Breast epithelium (tissue), 4 donors: ENCODE data around the gene CTNND2. TPM values are rescaled to one million over a fixed set of nuclear protein-coding genes. Genes with fewer than 3 reads are reported as not detected.

Source experiments
- DNase-seq, 2 donors: peaks; one replicate each; pipeline ENCODE4 v3.0.0-alpha.2; 2019; ENCODE audit warnings: low spot score in 2 of 2
- H3K27ac ChIP-seq, 2 donors: fragments of 200-600 bp; sonication (generic) in 1 of 2; one replicate each; pipeline ENCODE4 v1.5.1; 2016 to 2019; ENCODE audit warnings: mild to moderate bottlenecking in 1 of 2
- H3K27me3 ChIP-seq, 2 donors: fragments of 200-600 bp; sonication (generic) in 1 of 2; one replicate each; pipeline versions ENCODE4 v1.5.1 to v1.6.0; 2017 to 2019; ENCODE audit warnings: control low read depth in 1 of 2, mild to moderate bottlenecking in 1 of 2
- H3K36me3 ChIP-seq: fragments of 200-600 bp; one replicate; pipeline ENCODE4 v1.5.1; 2019
- H3K4me1 ChIP-seq, 2 donors: fragments of 200-600 bp; sonication (generic); one replicate each; pipeline ENCODE4 v1.5.1; 2016 to 2019; ENCODE audit warnings: control low read depth in 1 of 2
- H3K4me3 ChIP-seq, 3 donors: fragments of 200-600 bp; sonication (generic); 1 replicate in 2 of 3; 2 replicates in 1 of 3; pipeline ENCODE4 v1.5.1; 2016 to 2019; ENCODE audit warnings: mild to moderate bottlenecking in 3 of 3, moderate library complexity in 2 of 3
- H3K9me3 ChIP-seq, 2 donors: fragments of 200-600 bp; sonication (generic) in 1 of 2; one replicate each; pipeline ENCODE4 v1.5.1; 2016 to 2019; ENCODE audit warnings: control low read depth in 1 of 2
- POLR2A ChIP-seq: fragments of 450-650 bp; IDR thresholded peaks from one replicate; pipeline ENCODE4 v1.6.1; 2016; ENCODE audit warnings: antibody characterized with exemption, mild to moderate bottlenecking, moderate library complexity
- POLR2AphosphoS5 ChIP-seq, 3 donors: sonication (generic); formaldehyde crosslinking; IDR thresholded peaks; one replicate each; pipeline ENCODE4 v1.6.1; 2017; ENCODE audit warnings: antibody characterized with exemption in 3 of 3
- intact Hi-C: fragments of 100-400 bp; cut with DNase I; formaldehyde crosslinking; loops from one replicate; pipeline ENCODE4 v1.15.1; 2023; ENCODE audit warnings: low total_unique reads
- total RNA-seq, 3 donors: library from RNA; depleted of rRNA; stranded (reverse); fragments of >200 nt; gene quantifications; one replicate each; pipeline ENCODE4 v1.1.0, GENCODE V29; 2016
- TF ChIP-seq, protein P1 (sequence below), 3 donors: fragments of 450-650 bp; IDR thresholded peaks; one replicate each; pipeline ENCODE4 v1.5.1; 2016 to 2017; ENCODE audit warnings: antibody characterized with exemption in 3 of 3, mild to moderate bottlenecking in 3 of 3, moderate library complexity in 3 of 3

Gene CTNND2
- total RNA-seq, 3 donors from 2014 or later, result 3.3 to 6.0 TPM; not detected in 1

DNA sequence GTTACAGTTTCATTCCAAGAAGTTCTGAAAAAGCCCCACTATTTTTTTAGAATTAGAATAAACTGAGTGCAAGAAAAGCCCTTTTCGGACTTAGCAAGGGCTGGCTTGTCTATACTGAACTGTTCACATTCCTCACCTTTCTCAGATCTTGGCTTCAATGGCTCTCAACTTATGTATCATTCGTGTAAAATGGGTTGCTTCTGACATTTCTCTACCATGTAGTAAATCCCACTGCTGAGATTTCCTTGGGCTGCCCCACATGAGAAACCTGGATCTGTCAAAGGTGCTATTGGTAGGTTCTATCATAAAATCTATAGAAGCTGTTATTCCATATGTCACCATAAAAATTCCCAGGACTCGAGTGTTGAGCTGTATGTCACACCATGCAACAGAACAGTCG, 454.3 kb downstream of the CTNND2 start:
- no peaks in the 10 kb centered on the region for H3K9me3 ChIP-seq
- TF ChIP-seq POLR2A (no peak), POLR2AphosphoS5 (IDR thresholded peaks at IDR 0.05) (no peak)
- TF ChIP-seq, protein P1, sequence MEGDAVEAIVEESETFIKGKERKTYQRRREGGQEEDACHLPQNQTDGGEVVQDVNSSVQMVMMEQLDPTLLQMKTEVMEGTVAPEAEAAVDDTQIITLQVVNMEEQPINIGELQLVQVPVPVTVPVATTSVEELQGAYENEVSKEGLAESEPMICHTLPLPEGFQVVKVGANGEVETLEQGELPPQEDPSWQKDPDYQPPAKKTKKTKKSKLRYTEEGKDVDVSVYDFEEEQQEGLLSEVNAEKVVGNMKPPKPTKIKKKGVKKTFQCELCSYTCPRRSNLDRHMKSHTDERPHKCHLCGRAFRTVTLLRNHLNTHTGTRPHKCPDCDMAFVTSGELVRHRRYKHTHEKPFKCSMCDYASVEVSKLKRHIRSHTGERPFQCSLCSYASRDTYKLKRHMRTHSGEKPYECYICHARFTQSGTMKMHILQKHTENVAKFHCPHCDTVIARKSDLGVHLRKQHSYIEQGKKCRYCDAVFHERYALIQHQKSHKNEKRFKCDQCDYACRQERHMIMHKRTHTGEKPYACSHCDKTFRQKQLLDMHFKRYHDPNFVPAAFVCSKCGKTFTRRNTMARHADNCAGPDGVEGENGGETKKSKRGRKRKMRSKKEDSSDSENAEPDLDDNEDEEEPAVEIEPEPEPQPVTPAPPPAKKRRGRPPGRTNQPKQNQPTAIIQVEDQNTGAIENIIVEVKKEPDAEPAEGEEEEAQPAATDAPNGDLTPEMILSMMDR (IDR thresholded peaks at IDR 0.05), result no peak
- no peaks in the 10 kb centered on the region for H3K27me3 ChIP-seq
- no peak overlapping the region for H3K27ac ChIP-seq
- H3K36me3 ChIP-seq, result no peaks in the 10 kb centered on the region
- intact Hi-C loops, result no loop called here
- H3K4me3 ChIP-seq, result no peak overlapping the region
- H3K4me1 ChIP-seq, result no peaks in the 10 kb centered on the region
- DNase-seq, result no peak

DNA sequence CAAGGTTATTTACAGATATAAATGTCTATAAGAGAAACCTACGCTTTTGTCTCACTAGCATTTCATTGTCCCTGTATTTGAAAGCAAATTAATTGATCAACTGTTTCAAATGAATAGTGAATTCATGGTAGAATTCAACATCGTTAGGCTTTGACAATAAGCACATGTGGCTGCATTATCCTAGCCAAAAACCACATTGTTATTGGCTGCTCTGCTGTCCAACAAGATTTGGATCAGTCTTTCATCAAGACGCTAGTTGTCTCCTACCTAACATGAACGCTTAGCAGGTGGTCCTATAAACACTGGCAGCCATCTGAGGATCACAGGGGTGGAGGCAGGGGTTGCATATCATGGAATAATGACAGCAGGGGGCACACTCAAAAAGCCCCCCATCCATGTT, 455.0 kb downstream of the CTNND2 start:
- no peaks in the 10 kb centered on the region for H3K4me1 ChIP-seq
- DNase-seq, result no peak
- intact Hi-C loops, result no loop called here

DNA sequence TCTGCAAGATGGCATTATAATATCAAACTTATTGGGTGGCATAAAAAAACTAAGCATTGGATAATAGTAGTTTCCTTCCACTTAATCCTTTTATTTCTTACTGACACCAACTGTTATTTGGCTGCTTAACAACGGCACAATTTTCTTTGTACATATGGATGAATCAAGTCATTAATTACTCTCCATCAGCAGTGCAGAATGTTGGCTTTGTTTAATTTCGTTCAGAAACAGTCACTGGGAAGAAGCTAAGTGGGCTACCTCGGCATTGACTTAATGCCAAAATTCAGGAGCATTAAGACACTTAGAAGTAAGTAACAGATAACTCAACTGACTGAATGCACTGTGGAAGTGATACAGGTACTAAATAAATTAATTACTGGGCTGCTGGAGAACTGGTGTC, 460.4 kb downstream of the CTNND2 start:
- Histone ChIP-seq H3K4me1 (no peaks in the 10 kb centered on the region), H3K4me3 (no peak overlapping the region), H3K27ac (no peak overlapping the region), H3K9me3 (no peaks in the 10 kb centered on the region), H3K27me3 (no peaks in the 10 kb centered on the region), H3K36me3 (no peaks in the 10 kb centered on the region)
- no peak for DNase-seq
- intact Hi-C loops, result no loop called here
- TF ChIP-seq, protein P1 (IDR thresholded peaks at IDR 0.05), result no peak
- TF ChIP-seq POLR2A (no peak), POLR2AphosphoS5 (IDR thresholded peaks at IDR 0.05) (no peak)

More for the DNA sequence above, 455.0 kb downstream of the CTNND2 start:
- no peaks in the 10 kb centered on the region for H3K27me3 ChIP-seq
- no peaks in the 10 kb centered on the region for H3K9me3 ChIP-seq
- TF ChIP-seq POLR2AphosphoS5 (IDR thresholded peaks at IDR 0.05) (no peak), POLR2A (no peak)
- TF ChIP-seq, protein P1 (IDR thresholded peaks at IDR 0.05), result no peak
- no peak overlapping the region for H3K27ac ChIP-seq
- H3K4me3 ChIP-seq, result no peak overlapping the region
- no peaks in the 10 kb centered on the region for H3K36me3 ChIP-seq

DNA sequence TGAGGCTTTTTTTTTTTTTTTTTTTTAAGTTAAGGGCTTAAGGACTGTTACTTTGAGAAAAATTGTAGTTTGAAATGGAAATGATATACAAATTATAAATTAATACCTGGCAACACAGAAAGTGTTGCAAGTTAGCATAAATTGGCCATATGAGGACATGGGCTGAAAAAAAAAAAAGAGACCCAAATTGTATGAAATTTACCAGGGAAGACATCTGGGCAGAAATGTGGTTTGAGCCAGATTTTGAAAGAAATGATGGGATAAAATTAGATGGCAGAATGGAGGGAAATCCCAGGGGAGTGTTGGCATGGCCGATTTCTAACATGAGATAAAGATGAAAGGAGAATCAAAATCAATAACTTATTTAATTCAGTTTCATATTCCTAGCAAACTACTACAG, 472.1 kb downstream of the CTNND2 start:
- intact Hi-C loops, result no loop called here
- TF ChIP-seq POLR2AphosphoS5 (IDR thresholded peaks at IDR 0.05), result no peak
- TF ChIP-seq, protein P1 (IDR thresholded peaks at IDR 0.05), result no peak
- TF ChIP-seq POLR2A, result no peak
- no peak overlapping the region for H3K4me3 ChIP-seq
- no peak for DNase-seq
- no peaks in the 10 kb centered on the region for H3K36me3 ChIP-seq
- no peaks in the 10 kb centered on the region for H3K27me3 ChIP-seq
- no peak overlapping the region for H3K27ac ChIP-seq
- H3K4me1 ChIP-seq, result no peaks in the 10 kb centered on the region
- no peaks in the 10 kb centered on the region for H3K9me3 ChIP-seq

DNA sequence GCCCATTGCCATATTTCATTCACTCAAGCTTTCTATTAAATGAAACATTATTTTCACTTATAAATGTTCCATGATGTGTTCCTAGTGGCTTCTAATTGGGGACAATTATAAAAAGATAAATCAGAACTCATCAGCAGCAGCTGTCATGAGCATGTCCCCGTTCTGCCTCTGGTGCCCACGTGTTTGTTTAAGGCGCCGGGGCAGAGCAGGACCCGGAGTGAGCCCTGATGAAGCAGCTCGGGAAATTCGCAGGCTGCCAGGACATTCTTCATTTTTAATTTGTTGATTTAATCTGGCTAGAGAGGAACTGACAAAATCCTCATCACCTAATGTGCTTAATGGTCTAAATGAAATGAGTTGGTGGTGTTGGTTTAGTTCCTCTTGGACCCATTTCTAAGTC, 475.0 kb downstream of the CTNND2 start:
- no peak for DNase-seq
- H3K4me3 ChIP-seq, result no peak overlapping the region
- no peaks in the 10 kb centered on the region for H3K27me3 ChIP-seq
- H3K9me3 ChIP-seq, result no peaks in the 10 kb centered on the region
- H3K27ac ChIP-seq, result no peak overlapping the region
- no peaks in the 10 kb centered on the region for H3K36me3 ChIP-seq
- H3K4me1 ChIP-seq, result no peaks in the 10 kb centered on the region
- TF ChIP-seq POLR2A (no peak), POLR2AphosphoS5 (IDR thresholded peaks at IDR 0.05) (no peak)
- TF ChIP-seq, protein P1 (IDR thresholded peaks at IDR 0.05), result no peak
- intact Hi-C loops, result no loop called here
